ENCODE measurements around the gene EXOC3L1. TPM values are rescaled to one million over a fixed set of nuclear protein-coding genes. Genes with fewer than 3 reads are reported as not detected.

Gene EXOC3L1
- total RNA-seq, 2 experiments from 2014 or later: not detected

GRCh38 chr16:67183284-67183626 lies 6.7 kb downstream of the EXOC3L1 start:
- Histone ChIP-seq H3K4me2 (ENCODE audit: low read length) (peak overlapping the region; percentile 92), H3K4me1 (ENCODE audit: insufficient read depth, low read length, poor library complexity, severe bottlenecking) (peaks cover 19% of the 10 kb centered on the region), H3K27ac (ENCODE audit: low read depth, low read length, poor library complexity, severe bottlenecking) (no peak overlapping the region), H3K9me2 (ENCODE audit: insufficient read depth, low read length) (no peaks in the 10 kb centered on the region), H4K20me1 (ENCODE audit: insufficient read depth, low read length) (no peaks in the 10 kb centered on the region), H2AFZ (ENCODE audit: low read length) (peak overlapping the region; percentile 66; the same call in 1 of the 2 replicates), H3K9me3 (ENCODE audit: low read length) (no peaks in the 10 kb centered on the region), H3K4me3 (ENCODE audit: low read depth, low read length, poor library complexity, severe bottlenecking) (peak overlapping the region; percentile 79), H3K79me2 (ENCODE audit: insufficient read depth, low read depth, low read length) (no peaks in the 10 kb centered on the region), H3K36me3 (ENCODE audit: insufficient read depth, low read length) (no peaks in the 10 kb centered on the region)
- BruUV-seq (replicated peaks): no TSS peak
- no peak for TF ChIP-seq CTCF (conservative IDR thresholded peaks at IDR 0.05; ENCODE audit: low read length)
- no peak for TF ChIP-seq EZH2phosphoT487 (IDR thresholded peaks at IDR 0.05; ENCODE audit: borderline replicate concordance, low read depth, low read length)
- DNase-seq (ENCODE audit: low spot score): no peak
- ChIA-PET POLR2A (interaction anchor here (1.1 kb wide), 1 partner anchor 44 kb away, joined by 3 read pairs; the partner anchor contains the start of gene TMEM208), CTCF (ENCODE audit: unreplicated experiment) (no interaction called here)
- intact Hi-C loops (cut with micrococcal nuclease; ENCODE audit: unreplicated experiment): loop anchor here (1.0 to 10.0 kb wide), 3 partner anchors 23 to 229 kb away; no protein-coding TSS in a partner anchor

- Histone ChIP-seq H4K20me1 (ENCODE audit: insufficient read depth, low read length) (no peaks in the 10 kb centered on the region), H3K4me2 (ENCODE audit: low read length) (peak overlapping the region; percentile 92), H2AFZ (ENCODE audit: low read length) (no peak overlapping the region), H3K36me3 (ENCODE audit: insufficient read depth, low read length) (no peaks in the 10 kb centered on the region), H3K4me3 (ENCODE audit: low read depth, low read length, poor library complexity, severe bottlenecking) (peak overlapping the region; percentile 79), H3K79me2 (ENCODE audit: insufficient read depth, low read depth, low read length) (no peaks in the 10 kb centered on the region), H3K9me2 (ENCODE audit: insufficient read depth, low read length) (no peaks in the 10 kb centered on the region), H3K9me3 (ENCODE audit: low read length) (no peaks in the 10 kb centered on the region), H3K4me1 (ENCODE audit: insufficient read depth, low read length, poor library complexity, severe bottlenecking) (peaks cover 22% of the 10 kb centered on the region), H3K27ac (ENCODE audit: low read depth, low read length, poor library complexity, severe bottlenecking) (no peak overlapping the region)
- TF ChIP-seq EZH2phosphoT487 (IDR thresholded peaks at IDR 0.05; ENCODE audit: borderline replicate concordance, low read depth, low read length) (no peak), CTCF (conservative IDR thresholded peaks at IDR 0.05; ENCODE audit: low read length) (no peak)
- intact Hi-C loops (cut with micrococcal nuclease; ENCODE audit: unreplicated experiment): loop anchor here (10.0 kb wide), 1 partner anchor 167 kb away; no protein-coding TSS in a partner anchor
- CTCF ChIA-PET (ENCODE audit: unreplicated experiment): interaction anchor here (0.5 kb wide), 1 partner anchor 250 kb away, joined by 14 read pairs; no protein-coding TSS in a partner anchor
- DNase-seq (ENCODE audit: low spot score): no peak
- no TSS peak for BruUV-seq (replicated peaks)
- POLR2A ChIA-PET: interaction anchor here (0.7 kb wide), 2 partner anchors 62 to 207 kb away, joined by 3 to 4 read pairs; no protein-coding TSS in a partner anchor
Measured at GRCh38 chr16:67182288-67182687, 7.6 kb downstream of the EXOC3L1 start.

- BruUV-seq (replicated peaks): no TSS peak
- no peaks in the 10 kb centered on the region for H3K9me2 ChIP-seq (ENCODE audit: insufficient read depth, low read length)
- H2AFZ ChIP-seq (ENCODE audit: low read length): no peak overlapping the region
- TF ChIP-seq EZH2phosphoT487 (IDR thresholded peaks at IDR 0.05; ENCODE audit: borderline replicate concordance, low read depth, low read length) (no peak), CTCF (conservative IDR thresholded peaks at IDR 0.05; ENCODE audit: low read length) (no peak)
- H4K20me1 ChIP-seq (ENCODE audit: insufficient read depth, low read length): no peaks in the 10 kb centered on the region
- H3K4me1 ChIP-seq (ENCODE audit: insufficient read depth, low read length, poor library complexity, severe bottlenecking): peaks cover 22% of the 10 kb centered on the region
- no peak overlapping the region for H3K27ac ChIP-seq (ENCODE audit: low read depth, low read length, poor library complexity, severe bottlenecking)
- CTCF ChIA-PET (ENCODE audit: unreplicated experiment): no interaction called here
- H3K79me2 ChIP-seq (ENCODE audit: insufficient read depth, low read depth, low read length): no peaks in the 10 kb centered on the region
- POLR2A ChIA-PET: interaction anchor here (0.5 kb wide), 1 partner anchor 9 kb away, joined by 3 read pairs; no protein-coding TSS in a partner anchor
- DNase-seq (ENCODE audit: low spot score): no peak
- H3K36me3 ChIP-seq (ENCODE audit: insufficient read depth, low read length): no peaks in the 10 kb centered on the region
- H3K4me2 ChIP-seq (ENCODE audit: low read length): no peak overlapping the region
- no peaks in the 10 kb centered on the region for H3K9me3 ChIP-seq (ENCODE audit: low read length)
- no peak overlapping the region for H3K4me3 ChIP-seq (ENCODE audit: low read depth, low read length, poor library complexity, severe bottlenecking)
- intact Hi-C loops (cut with micrococcal nuclease; ENCODE audit: unreplicated experiment): loop anchor here (10.0 kb wide), 1 partner anchor 167 kb away; no protein-coding TSS in a partner anchor
Measured at GRCh38 chr16:67181346-67181745, 8.6 kb downstream of the EXOC3L1 start.

Data from OCI-LY7 (cell line).